Pulmonary artery endothelial cell (primary cell): ENCODE data around the gene UNK. TPM values are rescaled to one million over a fixed set of nuclear protein-coding genes. Genes with fewer than 3 reads are reported as not detected.
"Not testable (repeated sequence)": the region's sequence is repeated elsewhere in the genome, so short reads cannot be mapped to it uniquely, and the experiment has no call there.

ENCODE experiments used
- DNase-seq: peaks from one replicate; pipeline ENCODE4 v3.0.0-alpha.2; 2011; ENCODE audit warnings: low read depth, low spot score
- total RNA-seq: library from RNA; depleted of rRNA; stranded (reverse); fragments of >200 nt; gene quantifications from 2 replicates; pipeline ENCODE4 v1.2.3, GENCODE V29; 2014

UNK gene
- total RNA-seq, 1 donor from 2014 or later, result 7.6 TPM

- no peak for DNase-seq
Measured at GRCh38 chr17:75793460-75793859, 8.9 kb downstream of the UNK start.

- DNase-seq, result no peak
Measured at GRCh38 chr17:75795820-75796607, 11.4 kb downstream of the UNK start.

- DNase-seq, result no peak
Measured at GRCh38 chr17:75799402-75799801, 14.8 kb downstream of the UNK start.

GRCh38 chr17:75803883-75804282 is 19.3 kb downstream of the UNK start:
- DNase-seq, result no peak

GRCh38 chr17:75806822-75807500 is 22.4 kb downstream of the UNK start:
- no peak for DNase-seq

- no peak for DNase-seq
Measured at GRCh38 chr17:75807861-75808260, 23.3 kb downstream of the UNK start.

GRCh38 chr17:75808549-75808904 is 23.9 kb downstream of the UNK start:
- no peak for DNase-seq

- no peak for DNase-seq
Measured at GRCh38 chr17:75808905-75809621, 24.5 kb downstream of the UNK start.

- DNase-seq, result no peak
Measured at GRCh38 chr17:75809631-75810111, 25.1 kb downstream of the UNK start.

GRCh38 chr17:75810216-75810615 is 25.6 kb downstream of the UNK start:
- no peak for DNase-seq

- not testable (repeated sequence) for DNase-seq
Measured at GRCh38 chr17:75810756-75811155, 26.1 kb downstream of the UNK start.

- no peak for DNase-seq
Measured at GRCh38 chr17:75811174-75811573, 26.6 kb downstream of the UNK start.

GRCh38 chr17:75812096-75813013 is 27.7 kb downstream of the UNK start:
- DNase-seq, result no peak

- DNase-seq, result no peak
Measured at GRCh38 chr17:75813081-75814020, 28.7 kb downstream of the UNK start.

GRCh38 chr17:75814021-75814395 is 29.4 kb downstream of the UNK start:
- no peak for DNase-seq

GRCh38 chr17:75814900-75815373 is 30.3 kb downstream of the UNK start:
- peak; percentile 47 for DNase-seq

GRCh38 chr17:75815399-75815798 is 30.8 kb downstream of the UNK start:
- DNase-seq, result no peak

- DNase-seq, result no peak
Measured at GRCh38 chr17:75816693-75817092, 32.1 kb downstream of the UNK start.

GRCh38 chr17:75817571-75817970 is 33.0 kb downstream of the UNK start:
- no peak for DNase-seq

GRCh38 chr17:75818326-75818885 is 33.8 kb downstream of the UNK start:
- DNase-seq, result no peak
